HepG2 (cell line): Measurements from ENCODE around the gene RAD18. TPM values are rescaled to one million over a fixed set of nuclear protein-coding genes. Genes with fewer than 3 reads are reported as not detected.

ENCODE experiments used
- ARID4A ChIP-seq: sonication (generic); formaldehyde crosslinking; IDR thresholded peaks from 2 replicates; pipeline ENCODE4 v1.5.0; 2020; ENCODE audit warnings: mild to moderate bottlenecking, missing genetic modification reagents, borderline replicate concordance
- BRF2 ChIP-seq: sonication (generic); formaldehyde crosslinking; IDR thresholded peaks from 2 replicates; pipeline ENCODE4 v1.8.1; 2022; ENCODE audit warnings: mild to moderate bottlenecking, missing genetic modification reagents
- CHD2 ChIP-seq: IDR thresholded peaks from 2 replicates; pipeline ENCODE4 v1.6.1; 2011; ENCODE audit warnings: low read depth, low read length, improper control_type of control experiment
- EHMT2 ChIP-seq: fragments of 200-600 bp; sonication (generic); IDR thresholded peaks from 2 replicates; pipeline ENCODE4 v1.7.0; 2017; ENCODE audit warnings: antibody characterized with exemption, low read depth, low read length, borderline replicate concordance
- FOXM1 ChIP-seq: sonication (generic); formaldehyde crosslinking; IDR thresholded peaks from 2 replicates; pipeline ENCODE4 v1.5.0; 2020; ENCODE audit warnings: missing genetic modification reagents
- GFI1 ChIP-seq: sonication (generic); formaldehyde crosslinking; IDR thresholded peaks from 2 replicates; pipeline ENCODE4 v1.5.0; 2020; ENCODE audit warnings: missing genetic modification reagents, mild to moderate bottlenecking, borderline replicate concordance
- HDAC2 ChIP-seq: sonication (generic); formaldehyde crosslinking; IDR thresholded peaks from 2 replicates; pipeline ENCODE4 v1.4.0; 2020; ENCODE audit warnings: missing genetic modification reagents
- JUN ChIP-seq: sonication (generic); formaldehyde crosslinking; IDR thresholded peaks from 2 replicates; pipeline ENCODE4 v1.4.0; 2020; ENCODE audit warnings: mild to moderate bottlenecking, missing genetic modification reagents
- NCOA1 ChIP-seq: sonication (generic); formaldehyde crosslinking; IDR thresholded peaks from 2 replicates; pipeline ENCODE4 v1.9.0; 2021; ENCODE audit warnings: missing genetic modification reagents
- PAF1 ChIP-seq: IDR thresholded peaks from 2 replicates; pipeline ENCODE4 v1.6.1; 2016; ENCODE audit warnings: missing genetic modification reagents, missing compliant biosample characterization
- POLR2G ChIP-seq: fragments of 200-400 bp; formaldehyde crosslinking; IDR thresholded peaks from 2 replicates; pipeline ENCODE4 v1.6.1; 2018; ENCODE audit warnings: mild to moderate bottlenecking, low read depth, low read length, moderate library complexity
- SETDB1 ChIP-seq: sonication (generic); formaldehyde crosslinking; IDR thresholded peaks from 2 replicates; pipeline ENCODE4 v1.5.1; 2020; ENCODE audit warnings: missing genetic modification reagents, mild to moderate bottlenecking, borderline replicate concordance
- SMARCE1 ChIP-seq: fragments of 450-650 bp; IDR thresholded peaks from 2 replicates; pipeline ENCODE4 v1.6.1; 2017; ENCODE audit warnings: borderline replicate concordance
- SNAPC2 ChIP-seq: sonication (generic); formaldehyde crosslinking; IDR thresholded peaks from 2 replicates; pipeline ENCODE4 v1.8.1; 2022; ENCODE audit warnings: mild to moderate bottlenecking, missing genetic modification reagents
- SUZ12 ChIP-seq: fragments of 150-350 bp; IDR thresholded peaks from 2 replicates; pipeline ENCODE4 v1.6.1; 2014; ENCODE audit warnings: low read depth, low read length
- ZFAT ChIP-seq: sonication (generic); formaldehyde crosslinking; conservative IDR thresholded peaks from 2 replicates; pipeline ENCODE4 v1.8.1; 2023; ENCODE audit warnings: missing genetic modification reagents, inconsistent platforms
- ZFP91 ChIP-seq: sonication (generic); formaldehyde crosslinking; IDR thresholded peaks from 2 replicates; pipeline ENCODE4 v1.9.0; 2022; ENCODE audit warnings: missing genetic modification reagents, mild to moderate bottlenecking, borderline replicate concordance
- ZNF580 ChIP-seq: IDR thresholded peaks from 2 replicates; pipeline ENCODE4 v1.6.1; 2016; ENCODE audit warnings: low read depth, borderline replicate concordance
- ZNF691 ChIP-seq: sonication (generic); formaldehyde crosslinking; IDR thresholded peaks from 2 replicates; pipeline ENCODE4 v1.4.0; 2020; ENCODE audit warnings: missing genetic modification reagents, low read depth, mild to moderate bottlenecking, borderline replicate concordance
- polyA plus RNA-seq, 8 experiments: library from polyadenylated mRNA; depleted of rRNA in 3 of 8; stranded (reverse) in 7 of 8; unstranded in 1 of 8; fragments of >200 nt; fragmentation: Illumina TruSeq in 4 of 8; extraction: Trizol in 4 of 8; gene quantifications; 2 replicates each; pipeline versions ENCODE4 v1.2.1 to v1.2.3, GENCODE V29; 2011 to 2016; ENCODE audit warnings: low read depth in 4 of 8, missing spikeins in 1 of 8, mixed read lengths in 1 of 8; ENCODE audit not compliant: insufficient read depth in 1 of 8
- total RNA-seq, 5 experiments: library from RNA; depleted of rRNA; stranded (reverse); fragments of >200 nt; fragmentation: Illumina TruSeq; extraction: Trizol; gene quantifications; 2 replicates each; pipeline ENCODE4 v1.2.3, GENCODE V29; 2016; ENCODE audit warnings: low read depth in 1 of 5
- TF ChIP-seq, protein P1 (sequence below): sonication (generic); formaldehyde crosslinking; IDR thresholded peaks from 2 replicates; pipeline ENCODE4 v1.5.0; 2020; ENCODE audit warnings: mild to moderate bottlenecking, missing genetic modification reagents, borderline replicate concordance

The RAD18 gene
- total and polyA plus RNA-seq, 2 of the 13 experiments (the other 11 are each of a cell fraction or from before 2014, with no cell fraction given): 5.9 to 20.7 TPM

DNA sequence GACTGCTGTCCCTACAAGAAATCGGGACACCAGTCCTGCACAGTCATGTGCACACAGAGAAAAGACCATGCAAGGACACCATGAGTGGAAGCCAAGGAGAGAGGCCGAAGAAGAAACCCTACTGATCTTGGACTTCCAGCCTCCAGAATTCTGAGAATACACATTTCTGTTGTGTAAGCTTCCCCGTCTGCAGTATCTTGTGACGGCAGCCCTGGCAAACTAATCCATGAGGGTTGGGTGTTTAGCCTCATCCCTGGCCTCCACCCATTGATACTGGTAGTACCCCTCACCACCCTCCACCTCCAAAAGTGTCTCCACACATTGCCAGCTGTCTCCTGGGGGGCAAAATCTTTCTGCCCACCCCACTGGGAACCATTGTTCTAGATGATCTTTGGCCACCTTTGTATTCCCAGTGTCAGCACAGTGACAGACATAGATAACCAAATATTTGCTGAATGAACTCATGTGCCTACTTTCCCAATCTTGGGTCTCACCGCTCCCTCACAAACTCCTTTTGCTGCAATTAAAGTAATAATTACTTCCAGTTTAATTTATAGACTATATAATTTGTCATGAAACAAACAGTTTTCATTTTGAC lies 83.8 kb downstream of the RAD18 start (continued):
- TF ChIP-seq, protein P1, sequence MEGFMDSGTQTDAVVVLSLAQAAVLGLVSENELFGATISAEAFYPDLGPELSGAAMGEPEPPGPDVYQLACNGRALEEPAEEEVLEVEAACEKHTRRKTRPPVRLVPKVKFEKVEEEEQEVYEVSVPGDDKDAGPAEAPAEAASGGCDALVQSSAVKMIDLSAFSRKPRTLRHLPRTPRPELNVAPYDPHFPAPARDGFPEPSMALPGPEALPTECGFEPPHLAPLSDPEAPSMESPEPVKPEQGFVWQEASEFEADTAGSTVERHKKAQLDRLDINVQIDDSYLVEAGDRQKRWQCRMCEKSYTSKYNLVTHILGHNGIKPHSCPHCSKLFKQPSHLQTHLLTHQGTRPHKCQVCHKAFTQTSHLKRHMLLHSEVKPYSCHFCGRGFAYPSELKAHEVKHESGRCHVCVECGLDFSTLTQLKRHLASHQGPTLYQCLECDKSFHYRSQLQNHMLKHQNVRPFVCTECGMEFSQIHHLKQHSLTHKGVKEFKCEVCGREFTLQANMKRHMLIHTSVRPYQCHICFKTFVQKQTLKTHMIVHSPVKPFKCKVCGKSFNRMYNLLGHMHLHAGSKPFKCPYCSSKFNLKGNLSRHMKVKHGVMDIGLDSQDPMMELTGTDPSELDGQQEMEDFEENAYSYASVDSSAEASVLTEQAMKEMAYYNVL (CRISPR knock-in tag): no peak
- TF ChIP-seq BRF2 (CRISPR knock-in tag) (no peak), JUN (CRISPR knock-in tag) (peak; percentile 73), ARID4A (CRISPR knock-in tag) (no peak), SUZ12 (no peak), SETDB1 (CRISPR knock-in tag) (no peak), ZFAT (CRISPR knock-in tag) (no peak), NCOA1 (no peak), FOXM1 (no peak), SNAPC2 (CRISPR knock-in tag) (no peak), CHD2 (no peak), POLR2G (no peak), EHMT2 (peak; percentile 33; the same call in 1 of the 2 replicates), PAF1 (no peak), ZFP91 (no peak), HDAC2 (CRISPR knock-in tag) (0 out of 2 replicates have a peak, but pooled peaks have one; percentile 35), SMARCE1 (no peak), ZNF580 (CRISPR knock-in tag) (no peak), ZNF691 (CRISPR knock-in tag) (no peak), GFI1 (0 out of 2 replicates have a peak, but pooled peaks have one; percentile 22)
